DMS153 treated with DMSO at 0.1 percent for 48 hours (cell line): ENCODE results near the gene ITGA1.
"Not testable (repeated sequence)": the region's sequence is repeated elsewhere in the genome, so short reads cannot be mapped to it uniquely, and the experiment has no call there.

Experiments used
- DNase-seq: peaks from one replicate; lab custom pipeline; 2025; ENCODE audit not compliant: unreplicated experiment; lab: John Stamatoyannopoulos, UW

Gene ITGA1

GRCh38 chr5:52799983-52800393 lies 12.3 kb downstream of the ITGA1 start:
- peak; percentile 7 for DNase-seq

DNA sequence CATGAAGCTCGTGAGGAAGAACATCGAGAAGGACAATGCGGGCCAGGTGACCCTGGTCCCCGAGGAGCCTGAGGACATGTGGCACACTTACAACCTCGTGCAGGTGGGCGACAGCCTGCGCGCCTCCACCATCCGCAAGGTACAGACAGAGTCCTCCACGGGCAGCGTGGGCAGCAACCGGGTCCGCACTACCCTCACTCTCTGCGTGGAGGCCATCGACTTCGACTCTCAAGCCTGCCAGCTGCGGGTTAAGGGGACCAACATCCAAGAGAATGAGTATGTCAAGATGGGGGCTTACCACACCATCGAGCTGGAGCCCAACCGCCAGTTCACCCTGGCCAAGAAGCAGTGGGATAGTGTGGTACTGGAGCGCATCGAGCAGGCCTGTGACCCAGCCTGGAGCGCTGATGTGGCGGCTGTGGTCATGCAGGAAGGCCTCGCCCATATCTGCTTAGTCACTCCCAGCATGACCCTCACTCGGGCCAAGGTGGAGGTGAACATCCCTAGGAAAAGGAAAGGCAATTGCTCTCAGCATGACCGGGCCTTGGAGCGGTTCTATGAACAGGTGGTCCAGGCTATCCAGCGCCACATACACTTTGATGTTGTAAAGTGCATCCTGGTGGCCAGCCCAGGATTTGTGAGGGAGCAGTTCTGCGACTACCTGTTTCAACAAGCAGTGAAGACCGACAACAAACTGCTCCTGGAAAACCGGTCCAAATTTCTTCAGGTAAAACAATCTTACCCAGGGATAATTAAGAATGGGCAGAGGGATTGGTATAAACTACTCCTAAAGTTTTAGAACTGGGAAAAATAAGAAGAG lies 12.9 kb downstream of the ITGA1 start:
- DNase-seq, result no peak

GRCh38 chr5:52801329-52801728 lies 13.6 kb downstream of the ITGA1 start:
- DNase-seq, result no peak

GRCh38 chr5:52802272-52802973 lies 14.7 kb downstream of the ITGA1 start:
- no peak for DNase-seq

GRCh38 chr5:52802974-52803336 lies 15.2 kb downstream of the ITGA1 start:
- DNase-seq, result no peak

DNA sequence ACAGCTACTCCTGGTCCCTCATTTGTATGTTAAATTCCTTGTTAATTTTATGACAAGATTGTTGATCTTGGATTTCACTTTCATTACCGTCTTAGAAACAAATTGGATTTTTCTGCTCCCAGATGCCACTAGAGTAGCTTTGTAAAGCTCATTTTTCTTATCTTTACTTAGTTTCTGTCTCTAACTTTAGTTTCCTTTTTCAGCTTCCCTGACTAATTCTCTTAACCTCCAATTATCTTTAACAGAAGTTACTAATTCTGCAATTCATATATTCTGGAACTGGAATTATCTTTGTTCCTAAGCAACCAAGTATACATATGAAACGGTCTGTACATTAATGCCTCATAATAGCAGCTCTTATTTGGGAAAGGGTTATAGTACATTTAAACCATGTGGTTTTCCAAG lies 16.7 kb downstream of the ITGA1 start:
- no peak for DNase-seq

GRCh38 chr5:52804981-52805380 lies 17.3 kb downstream of the ITGA1 start:
- DNase-seq, result no peak

DNA sequence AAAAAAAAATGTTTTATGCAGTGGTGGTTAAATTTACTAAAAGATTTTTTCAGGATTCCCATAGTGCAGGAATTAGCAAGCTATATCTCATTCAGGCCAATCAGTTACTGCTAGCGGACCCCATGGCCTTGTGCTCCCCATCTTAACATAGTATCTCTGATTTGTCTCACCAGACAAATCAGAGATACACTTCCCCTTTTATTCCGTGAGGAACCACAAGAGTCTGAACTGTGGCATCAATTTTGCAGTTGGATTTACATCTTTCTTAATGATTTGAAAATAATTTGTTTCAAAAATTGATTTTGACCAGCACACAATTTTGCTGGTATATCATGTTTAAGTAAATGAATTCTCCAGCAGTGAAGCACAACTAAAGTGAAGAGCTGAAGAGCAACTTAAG lies 17.9 kb downstream of the ITGA1 start:
- no peak for DNase-seq

GRCh38 chr5:52807037-52807436 lies 19.3 kb downstream of the ITGA1 start:
- DNase-seq, result no peak

DNA sequence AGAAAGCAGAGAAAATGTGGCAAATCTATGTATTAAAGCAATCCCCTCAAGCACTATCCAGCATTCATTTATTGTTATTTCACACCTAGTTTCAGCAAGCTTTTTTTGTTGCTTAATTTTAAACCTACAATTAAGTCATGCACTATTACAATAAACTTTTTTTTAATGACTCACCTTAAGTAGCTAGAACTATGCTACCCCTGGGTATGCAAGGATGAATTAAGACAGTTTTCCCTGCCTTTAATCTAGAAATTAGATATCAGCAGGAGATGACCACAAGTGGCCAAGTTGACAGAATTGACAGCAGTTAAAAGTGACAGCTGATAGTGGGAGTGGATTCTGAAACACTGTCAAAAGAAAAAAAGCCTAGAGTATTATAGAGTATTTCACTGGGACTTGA lies 20.0 kb downstream of the ITGA1 start:
- no peak for DNase-seq

- no peak for DNase-seq
Observed at GRCh38 chr5:52808316-52808901, 20.7 kb downstream of the ITGA1 start.

- DNase-seq, result no peak
Observed at GRCh38 chr5:52809884-52810283, 22.2 kb downstream of the ITGA1 start.

- DNase-seq, result no peak
Observed at GRCh38 chr5:52810426-52810825, 22.7 kb downstream of the ITGA1 start.

GRCh38 chr5:52811067-52811749 lies 23.5 kb downstream of the ITGA1 start:
- DNase-seq, result no peak

DNA sequence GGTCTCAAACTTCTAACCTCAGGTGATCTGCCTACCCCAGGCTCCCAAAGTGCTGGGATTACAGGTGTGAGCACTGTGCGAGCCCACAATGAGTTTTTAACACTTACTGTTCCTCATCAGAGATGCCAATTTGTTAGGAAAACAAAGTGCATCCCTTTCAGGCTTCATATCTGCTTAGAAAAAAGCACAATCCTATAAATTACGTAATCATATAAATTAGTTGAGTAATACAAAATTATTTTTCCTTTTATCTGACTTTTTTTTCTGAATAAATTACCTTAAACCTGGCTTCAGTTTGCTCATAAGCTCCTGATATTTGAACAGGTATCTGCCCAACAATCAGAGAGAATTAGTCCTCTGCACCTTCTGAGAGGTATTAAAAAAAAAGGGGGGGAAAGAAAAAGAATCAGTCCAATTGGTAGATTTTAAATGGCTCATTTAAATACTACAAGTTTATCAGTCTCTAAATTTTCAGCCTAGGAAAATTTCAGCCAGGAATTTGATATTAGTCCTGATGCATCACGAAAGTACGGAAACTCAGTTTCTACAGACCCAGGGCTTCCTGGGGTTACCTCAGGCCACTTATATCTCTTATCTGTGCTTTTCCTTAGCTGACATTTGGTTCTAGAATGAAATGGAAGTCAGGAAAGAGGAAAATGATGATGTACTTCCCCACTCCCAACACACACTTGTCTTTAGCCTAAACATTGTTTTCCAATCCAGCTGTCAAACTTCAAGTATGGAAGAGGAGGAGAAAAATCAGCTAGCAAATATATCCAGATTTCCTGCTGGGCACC lies 26.8 kb downstream of the ITGA1 start:
- no peak for DNase-seq

- DNase-seq, result no peak
Observed at GRCh38 chr5:52817818-52818217, 30.1 kb downstream of the ITGA1 start.

- DNase-seq, result no peak
Observed at GRCh38 chr5:52818360-52818759, 30.6 kb downstream of the ITGA1 start.

DNA sequence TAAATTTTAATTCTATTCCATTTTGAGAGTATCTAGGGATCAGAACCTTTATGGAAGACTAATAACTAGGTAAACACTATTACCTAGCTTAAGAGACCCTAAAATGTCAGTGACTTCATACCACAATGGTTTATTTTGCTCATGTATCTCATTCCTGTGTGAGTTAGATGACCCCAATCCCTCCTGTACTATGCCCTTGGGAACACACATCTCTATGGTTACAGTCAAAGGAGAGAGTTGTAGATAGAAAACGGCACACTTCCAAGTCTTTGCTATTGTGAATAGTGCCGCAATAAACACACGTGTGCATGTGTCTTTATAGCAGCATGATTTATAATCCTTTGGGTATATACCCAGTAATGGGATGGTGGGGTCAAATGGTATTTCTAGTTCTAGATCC lies 31.1 kb downstream of the ITGA1 start:
- not testable (repeated sequence) for DNase-seq

- no peak for DNase-seq
Observed at GRCh38 chr5:52821901-52822300, 34.2 kb downstream of the ITGA1 start.

- no peak for DNase-seq
Observed at GRCh38 chr5:52822437-52822836, 34.7 kb downstream of the ITGA1 start.

- no peak for DNase-seq
Observed at GRCh38 chr5:52824827-52825226, 37.1 kb downstream of the ITGA1 start.
